Stimulated activated CD8-positive, alpha-beta memory T cell treated with anti-CD3 and anti-CD28 coated beads, Interleukin-2, amount 100 ng/mL, for 1 hour (primary cell): ENCODE results near the gene ALDH3A1.

Experiments
- DNase-seq, 2 donors: peaks; one replicate each; pipeline ENCODE4 v3.0.0-alpha.2; 2020; ENCODE audit warnings: low read depth in 2 of 2

The ALDH3A1 gene

GRCh38 chr17:19741832-19742457 lies 6.2 kb downstream of the ALDH3A1 start:
- DNase-seq, result no peak

GRCh38 chr17:19740933-19741332 lies 7.2 kb downstream of the ALDH3A1 start:
- no peak for DNase-seq

- DNase-seq, result no peak
Measured at GRCh38 chr17:19739241-19740201, 8.6 kb downstream of the ALDH3A1 start.

- DNase-seq, result no peak
Measured at GRCh38 chr17:19738757-19739156, 9.3 kb downstream of the ALDH3A1 start.

GRCh38 chr17:19738073-19738449 lies 10.0 kb downstream of the ALDH3A1 start:
- no peak for DNase-seq

GRCh38 chr17:19737305-19738072 lies 10.6 kb downstream of the ALDH3A1 start:
- DNase-seq, result no peak

- no peak for DNase-seq
Measured at GRCh38 chr17:19736071-19736470, 12.0 kb downstream of the ALDH3A1 start.

- no peak for DNase-seq
Measured at GRCh38 chr17:19733953-19734526, 14.1 kb downstream of the ALDH3A1 start.

GRCh38 chr17:19731626-19732025 lies 16.5 kb downstream of the ALDH3A1 start:
- no peak for DNase-seq

- no peak for DNase-seq
Measured at GRCh38 chr17:19730843-19731242, 17.3 kb downstream of the ALDH3A1 start.

GRCh38 chr17:19729900-19730299 lies 18.2 kb downstream of the ALDH3A1 start:
- no peak for DNase-seq

- no peak for DNase-seq
Measured at GRCh38 chr17:19728084-19728495, 20.0 kb downstream of the ALDH3A1 start.

- DNase-seq, result no peak
Measured at GRCh38 chr17:19727501-19728078, 20.5 kb downstream of the ALDH3A1 start.

GRCh38 chr17:19726631-19727376 lies 21.3 kb downstream of the ALDH3A1 start:
- no peak for DNase-seq

- no peak for DNase-seq
Measured at GRCh38 chr17:19725486-19725885, 22.6 kb downstream of the ALDH3A1 start.

- DNase-seq, result peak in 1 of 2 donors; percentile 14
Measured at GRCh38 chr17:19724501-19725420, 23.3 kb downstream of the ALDH3A1 start.

- no peak for DNase-seq
Measured at GRCh38 chr17:19723964-19724363, 24.1 kb downstream of the ALDH3A1 start.

GRCh38 chr17:19720631-19721426 lies 27.3 kb downstream of the ALDH3A1 start:
- DNase-seq, result no peak

GRCh38 chr17:19720210-19720475 lies 28.0 kb downstream of the ALDH3A1 start:
- no peak for DNase-seq
